Measurements from ENCODE around the gene DPP4. TPM values are rescaled to one million over a fixed set of nuclear protein-coding genes. Genes with fewer than 3 reads are reported as not detected.

Gene DPP4
- total RNA-seq, 1 experiment from 2014 or later, result 2.8 TPM

DNA sequence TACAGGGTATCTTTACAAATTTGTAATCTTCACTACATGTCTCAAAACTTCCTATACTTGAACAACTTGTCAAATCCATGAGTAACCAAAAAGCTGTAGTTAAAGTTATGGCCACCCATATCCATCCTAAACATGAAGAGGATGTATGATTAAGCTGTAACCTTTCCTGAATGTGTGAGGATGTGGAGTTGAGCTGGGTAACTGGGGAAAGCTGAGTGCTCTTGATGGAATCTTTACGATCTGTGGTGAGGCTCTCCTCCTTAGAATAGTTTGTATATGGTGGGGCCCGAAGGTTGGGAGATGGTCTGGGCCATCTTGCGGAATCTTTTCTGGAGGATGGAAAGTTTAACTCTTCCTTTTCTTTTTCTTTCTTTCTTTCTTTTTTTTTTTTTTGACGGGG is 29.4 kb downstream of the DPP4 start:
- no peak overlapping the region for H3K4ac ChIP-seq (ENCODE audit: low read depth, low read length)
- no peak overlapping the region for H3K4me2 ChIP-seq (ENCODE audit: insufficient read depth, insufficient read length, low read length)
- H4K91ac ChIP-seq (ENCODE audit: insufficient read length, low read depth, low read length), result no peak overlapping the region
- no peaks in the 10 kb centered on the region for H3K4me1 ChIP-seq (ENCODE audit: insufficient read depth, low read length)
- H3K79me1 ChIP-seq (ENCODE audit: insufficient read depth, low read depth, low read length, poor library complexity, severe bottlenecking), result no peaks in the 10 kb centered on the region
- no peak overlapping the region for H4K5ac ChIP-seq (ENCODE audit: insufficient read length, low read depth, low read length)
- no peak overlapping the region for H2BK5ac ChIP-seq (ENCODE audit: insufficient read length, low read length)
- no peak overlapping the region for H3K18ac ChIP-seq (ENCODE audit: insufficient read length, low read depth, low read length)
- no peak overlapping the region for H3K23ac ChIP-seq (ENCODE audit: insufficient read length, low read depth, low read length)
- Mint-ChIP-seq H3K27me3 (ENCODE audit: low read depth) (no peaks in the 10 kb centered on the region), H3K9me3 (peaks cover 0 to 3% of the 10 kb centered on the region in 2 experiments; a peak in 2 of 5 replicates), H3K4me1 (peaks cover 5 to 8% of the 10 kb centered on the region in 2 experiments; a peak in 3 of 4 replicates), H3K27ac (no peak overlapping the region), H3K4me3 (no peak overlapping the region), H3K36me3 (ENCODE audit: insufficient read depth in 1 of 3, low read depth in 3 of 3) (no peaks in the 10 kb centered on the region)
- H3K9ac ChIP-seq (ENCODE audit: extremely low read depth, insufficient read length, low read length), result no peak overlapping the region
- no peaks in the 10 kb centered on the region for H3K79me2 ChIP-seq (ENCODE audit: insufficient read depth, low read length)
- no peaks in the 10 kb centered on the region for H3K9me3 ChIP-seq (ENCODE audit: control insufficient read depth, low read depth, low read length)
- TF ChIP-seq, protein P1, sequence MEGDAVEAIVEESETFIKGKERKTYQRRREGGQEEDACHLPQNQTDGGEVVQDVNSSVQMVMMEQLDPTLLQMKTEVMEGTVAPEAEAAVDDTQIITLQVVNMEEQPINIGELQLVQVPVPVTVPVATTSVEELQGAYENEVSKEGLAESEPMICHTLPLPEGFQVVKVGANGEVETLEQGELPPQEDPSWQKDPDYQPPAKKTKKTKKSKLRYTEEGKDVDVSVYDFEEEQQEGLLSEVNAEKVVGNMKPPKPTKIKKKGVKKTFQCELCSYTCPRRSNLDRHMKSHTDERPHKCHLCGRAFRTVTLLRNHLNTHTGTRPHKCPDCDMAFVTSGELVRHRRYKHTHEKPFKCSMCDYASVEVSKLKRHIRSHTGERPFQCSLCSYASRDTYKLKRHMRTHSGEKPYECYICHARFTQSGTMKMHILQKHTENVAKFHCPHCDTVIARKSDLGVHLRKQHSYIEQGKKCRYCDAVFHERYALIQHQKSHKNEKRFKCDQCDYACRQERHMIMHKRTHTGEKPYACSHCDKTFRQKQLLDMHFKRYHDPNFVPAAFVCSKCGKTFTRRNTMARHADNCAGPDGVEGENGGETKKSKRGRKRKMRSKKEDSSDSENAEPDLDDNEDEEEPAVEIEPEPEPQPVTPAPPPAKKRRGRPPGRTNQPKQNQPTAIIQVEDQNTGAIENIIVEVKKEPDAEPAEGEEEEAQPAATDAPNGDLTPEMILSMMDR (conservative IDR thresholded peaks at IDR 0.05), result no peak
- no peaks in the 10 kb centered on the region for H4K20me1 ChIP-seq (ENCODE audit: control insufficient read depth, insufficient read depth, insufficient read length)
- no peak overlapping the region for H3T11ph ChIP-seq (ENCODE audit: low read length)
- no peak overlapping the region for H2BK120ac ChIP-seq (ENCODE audit: low read depth, low read length, poor library complexity, severe bottlenecking)
- no peak overlapping the region for H3K56ac ChIP-seq (ENCODE audit: insufficient read length, low read depth, low read length)
- WGBS (ENCODE audit: extremely low coverage, insufficient read length, low lambda C conversion rate), result no CpG with 5 or more reads among the region's 4 CpGs
- H2AFZ ChIP-seq (ENCODE audit: low read length), result no peak overlapping the region
- no peak overlapping the region for H2BK15ac ChIP-seq (ENCODE audit: low read depth, low read length)
- H2BK20ac ChIP-seq (ENCODE audit: low read depth, low read length, poor library complexity, severe bottlenecking), result no peak overlapping the region
- no peak overlapping the region for H2AK5ac ChIP-seq (ENCODE audit: insufficient read length, low read length)
- H3K23me2 ChIP-seq (ENCODE audit: insufficient read length, low read depth, low read length, poor library complexity, severe bottlenecking), result no peaks in the 10 kb centered on the region
- no peak overlapping the region for H3K14ac ChIP-seq (ENCODE audit: insufficient read depth, low read length)
- H3K27me3 ChIP-seq (ENCODE audit: insufficient read depth, low read length), result no peaks in the 10 kb centered on the region
- H3K27ac ChIP-seq (ENCODE audit: insufficient read length, low read depth, low read length), result no peak overlapping the region
- H2BK12ac ChIP-seq (ENCODE audit: insufficient read length, low read depth, low read length), result no peak overlapping the region
- DNase-seq, result no peak
- H4K8ac ChIP-seq (replicated peaks; ENCODE audit: insufficient read length, low read depth, low read length), result no peak overlapping the region

All from H9 (cell line).